ENCODE measurements around the gene FIGNL2.

Gene FIGNL2

GRCh38 chr12:51874486-51874885, 26.0 kb upstream of the FIGNL2 start:
- DNase-seq (ENCODE audit: low read depth): no peak

GRCh38 chr12:51874000-51874399, 25.5 kb upstream of the FIGNL2 start:
- DNase-seq (ENCODE audit: low read depth): peak; percentile 73

- DNase-seq (ENCODE audit: low read depth): no peak
Observed at GRCh38 chr12:51873251-51873994, 24.9 kb upstream of the FIGNL2 start.

GRCh38 chr12:51872689-51872981, 24.1 kb upstream of the FIGNL2 start:
- no peak for DNase-seq (ENCODE audit: low read depth)

GRCh38 chr12:51871918-51872688, 23.6 kb upstream of the FIGNL2 start:
- no peak for DNase-seq (ENCODE audit: low read depth)

GRCh38 chr12:51871126-51871525, 22.6 kb upstream of the FIGNL2 start:
- DNase-seq (ENCODE audit: low read depth): no peak

GRCh38 chr12:51870504-51870903, 22.0 kb upstream of the FIGNL2 start:
- DNase-seq (ENCODE audit: low read depth): no peak

- no peak for DNase-seq (ENCODE audit: low read depth)
Observed at GRCh38 chr12:51869931-51870330, 21.4 kb upstream of the FIGNL2 start.

GRCh38 chr12:51869496-51869865, 21.0 kb upstream of the FIGNL2 start:
- no peak for DNase-seq (ENCODE audit: low read depth)

GRCh38 chr12:51868821-51869495, 20.4 kb upstream of the FIGNL2 start:
- no peak for DNase-seq (ENCODE audit: low read depth)

- DNase-seq (ENCODE audit: low read depth): no peak
Observed at GRCh38 chr12:51867796-51868428, 19.4 kb upstream of the FIGNL2 start.

- no peak for DNase-seq (ENCODE audit: low read depth)
Observed at GRCh38 chr12:51867371-51867770, 18.9 kb upstream of the FIGNL2 start.

GRCh38 chr12:51866762-51867161, 18.2 kb upstream of the FIGNL2 start:
- no peak for DNase-seq (ENCODE audit: low read depth)

- DNase-seq (ENCODE audit: low read depth): no peak
Observed at GRCh38 chr12:51866324-51866723, 17.8 kb upstream of the FIGNL2 start.

- no peak for DNase-seq (ENCODE audit: low read depth)
Observed at GRCh38 chr12:51865757-51866270, 17.3 kb upstream of the FIGNL2 start.

GRCh38 chr12:51864833-51865670, 16.5 kb upstream of the FIGNL2 start:
- DNase-seq (ENCODE audit: low read depth): no peak

- no peak for DNase-seq (ENCODE audit: low read depth)
Observed at GRCh38 chr12:51863933-51864832, 15.7 kb upstream of the FIGNL2 start.

GRCh38 chr12:51863363-51863932, 14.9 kb upstream of the FIGNL2 start:
- no peak for DNase-seq (ENCODE audit: low read depth)

GRCh38 chr12:51862947-51863346, 14.4 kb upstream of the FIGNL2 start:
- no peak for DNase-seq (ENCODE audit: low read depth)

- no peak for DNase-seq (ENCODE audit: low read depth)
Observed at GRCh38 chr12:51860986-51861385, 12.5 kb upstream of the FIGNL2 start.

Data from iris pigment epithelial cell (primary cell).